Fibroblast of lung (primary cell): Measurements from ENCODE around the gene GCSAM. TPM values are rescaled to one million over a fixed set of nuclear protein-coding genes. Genes with fewer than 3 reads are reported as not detected.

Experiments used
- DNase-seq, 2 donors: peaks; one replicate each; pipeline versions ENCODE4 v3.0.0 to v3.0.0-alpha.2; 2010; ENCODE audit warnings: low read depth in 2 of 2
- H2AFZ ChIP-seq: 2 replicates; pipeline ENCODE4 v1.5.1; 2012; ENCODE audit warnings: low read length, control low read depth, inconsistent platforms
- H3K27ac ChIP-seq: 2 replicates; pipeline ENCODE4 v1.5.1; 2011; ENCODE audit warnings: low read length, control low read depth; ENCODE audit not compliant: insufficient read depth
- H3K27me3 ChIP-seq: 2 replicates; pipeline ENCODE4 v1.5.1; 2011; ENCODE audit warnings: mild to moderate bottlenecking, low read length; ENCODE audit not compliant: control insufficient read depth, insufficient read depth
- H3K36me3 ChIP-seq: 2 replicates; pipeline ENCODE4 v1.5.1; 2011; ENCODE audit warnings: low read length; ENCODE audit not compliant: control insufficient read depth, insufficient read depth
- H3K4me1 ChIP-seq: 2 replicates; pipeline ENCODE4 v1.5.1; 2011; ENCODE audit warnings: low read length; ENCODE audit not compliant: control insufficient read depth, insufficient read depth; ENCODE audit errors: extremely low read depth
- H3K4me2 ChIP-seq: 2 replicates; pipeline ENCODE4 v1.5.1; 2011; ENCODE audit warnings: low read length, control low read depth; ENCODE audit not compliant: insufficient read depth; ENCODE audit errors: extremely low read depth
- H3K4me3 ChIP-seq, 4 experiments: fragments of 200-600 bp in 1 of 4; sonication (generic) in 1 of 4; replicated peaks in 1 of 4; 2 replicates each; pipeline ENCODE4 v1.5.1; 2011 to 2016; ENCODE audit warnings: low read length in 4 of 4, low read depth in 3 of 4, mild to moderate bottlenecking in 3 of 4, control low read depth in 2 of 4, inconsistent platforms in 1 of 4, mixed read lengths in 1 of 4; ENCODE audit not compliant: insufficient read depth in 1 of 4; ENCODE audit errors: control extremely low read depth in 1 of 4
- H3K79me2 ChIP-seq: 2 replicates; pipeline ENCODE4 v1.5.1; 2012; ENCODE audit warnings: mild to moderate bottlenecking, low read length, inconsistent platforms; ENCODE audit not compliant: control insufficient read depth, insufficient read depth
- H3K9ac ChIP-seq: 2 replicates; pipeline ENCODE4 v1.5.1; 2011; ENCODE audit warnings: mild to moderate bottlenecking, low read length, control low read depth; ENCODE audit not compliant: insufficient read depth
- H3K9me3 ChIP-seq: 2 replicates; pipeline ENCODE4 v1.5.1; 2012; ENCODE audit warnings: low read depth, low read length; ENCODE audit not compliant: control insufficient read depth, insufficient read depth
- H4K20me1 ChIP-seq: 2 replicates; pipeline ENCODE4 v1.5.1; 2011; ENCODE audit warnings: low read length; ENCODE audit not compliant: control insufficient read depth, insufficient read depth; ENCODE audit errors: extremely low read depth
- CTCF ChIP-seq, 2 donors: IDR thresholded peaks in 1 of 2; conservative IDR thresholded peaks in 1 of 2; 1 replicate in 1 of 2; 2 replicates in 1 of 2; pipeline ENCODE4 v1.5.1; 2011 to 2012; ENCODE audit warnings: low read length in 2 of 2, control low read depth in 1 of 2, inconsistent platforms in 1 of 2, low read depth in 1 of 2, mild to moderate bottlenecking in 1 of 2
- EZH2 ChIP-seq: IDR thresholded peaks from 2 replicates; pipeline ENCODE4 v1.5.1; 2012; ENCODE audit warnings: low read length, control low read depth, mild to moderate bottlenecking; ENCODE audit errors: missing control alignments
- polyA plus RNA-seq, 2 donors: library from polyadenylated mRNA; depleted of rRNA in 1 of 2; stranded (reverse) in 1 of 2; unstranded in 1 of 2; fragments of >200 nt; gene quantifications; 2 replicates each; pipeline ENCODE4 v1.2.1, GENCODE V29; 2011 to 2012; ENCODE audit warnings: missing spikeins in 1 of 2
- total RNA-seq: library from RNA; depleted of rRNA; stranded (reverse); fragments of >200 nt; gene quantifications from 2 replicates; pipeline ENCODE4 v1.2.1, GENCODE V29; 2014

Gene GCSAM
- total and polyA plus RNA-seq, 2 donors (not counting 1 experiment from before 2014, with no cell fraction given): not detected

GRCh38 chr3:112116748-112117186, 16.3 kb downstream of the GCSAM start:
- H4K20me1 ChIP-seq: no peaks in the 10 kb centered on the region
- no peaks in the 10 kb centered on the region for H3K4me1 ChIP-seq
- no peak overlapping the region for H2AFZ ChIP-seq
- DNase-seq: no peak
- no peaks in the 10 kb centered on the region for H3K9me3 ChIP-seq
- no peaks in the 10 kb centered on the region for H3K36me3 ChIP-seq
- no peaks in the 10 kb centered on the region for H3K79me2 ChIP-seq
- H3K9ac ChIP-seq: no peak overlapping the region
- no peaks in the 10 kb centered on the region for H3K27me3 ChIP-seq
- TF ChIP-seq CTCF (conservative IDR thresholded peaks at IDR 0.05 in 1 of 2, IDR thresholded peaks at IDR 0.05 in 1 of 2; ENCODE audit: low read depth in 1 of 2, low read length in 2 of 2): no peak
- no peak overlapping the region for H3K27ac ChIP-seq
- H3K4me3 ChIP-seq: no peak overlapping the region
- no peak overlapping the region for H3K4me2 ChIP-seq

GRCh38 chr3:112115806-112116383, 17.2 kb downstream of the GCSAM start:
- Histone ChIP-seq H3K4me3 (no peak overlapping the region), H3K27ac (no peak overlapping the region), H3K27me3 (no peaks in the 10 kb centered on the region), H3K4me1 (no peaks in the 10 kb centered on the region), H3K4me2 (no peak overlapping the region), H3K9ac (no peak overlapping the region), H3K9me3 (no peaks in the 10 kb centered on the region), H2AFZ (no peak overlapping the region), H3K79me2 (no peaks in the 10 kb centered on the region), H3K36me3 (no peaks in the 10 kb centered on the region), H4K20me1 (no peaks in the 10 kb centered on the region)
- TF ChIP-seq EZH2 (no peak), CTCF (conservative IDR thresholded peaks at IDR 0.05 in 1 of 2, IDR thresholded peaks at IDR 0.05 in 1 of 2; ENCODE audit: low read depth in 1 of 2, low read length in 2 of 2) (no peak)
- no peak for DNase-seq

GRCh38 chr3:112115161-112115739, 17.8 kb downstream of the GCSAM start:
- Histone ChIP-seq H3K9ac (no peak overlapping the region), H3K36me3 (no peaks in the 10 kb centered on the region), H4K20me1 (no peaks in the 10 kb centered on the region), H3K4me2 (no peak overlapping the region), H3K27me3 (no peaks in the 10 kb centered on the region), H3K27ac (no peak overlapping the region), H3K4me3 (no peak overlapping the region), H2AFZ (no peak overlapping the region), H3K79me2 (no peaks in the 10 kb centered on the region), H3K9me3 (no peaks in the 10 kb centered on the region), H3K4me1 (no peaks in the 10 kb centered on the region)
- DNase-seq: no peak
- TF ChIP-seq EZH2: no peak
- TF ChIP-seq CTCF (conservative IDR thresholded peaks at IDR 0.05 in 1 of 2, IDR thresholded peaks at IDR 0.05 in 1 of 2; ENCODE audit: low read depth in 1 of 2, low read length in 2 of 2): no peak
